MV-4-11 (cell line): ENCODE data around the gene MED12L.

Experiments used
- DNase-seq: peaks from one replicate; lab custom pipeline; 2025; lab: John Stamatoyannopoulos, UW

The MED12L gene

GRCh38 chr3:151144016-151144415, 58.6 kb downstream of the MED12L start:
- DNase-seq: no peak

DNA sequence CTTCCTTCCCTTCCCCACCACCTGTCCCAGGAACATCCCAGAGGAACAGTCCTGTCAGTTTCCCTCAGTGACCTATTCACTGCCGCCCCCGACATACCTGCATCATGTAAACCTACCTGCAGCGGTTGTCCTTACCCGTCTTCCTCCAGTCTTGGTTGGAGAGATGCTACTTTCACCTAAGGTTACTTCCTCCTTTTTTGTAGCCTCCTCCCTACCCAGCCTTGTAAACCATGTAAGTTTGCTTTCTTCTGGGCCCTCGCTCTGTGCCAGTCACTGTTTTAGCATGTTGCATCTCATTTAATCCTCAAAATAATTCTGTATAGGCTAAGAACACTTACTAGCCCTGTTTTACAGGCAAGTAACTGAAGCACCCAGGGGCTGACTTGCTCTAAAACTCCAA, 59.3 kb downstream of the MED12L start:
- DNase-seq: no peak

DNA sequence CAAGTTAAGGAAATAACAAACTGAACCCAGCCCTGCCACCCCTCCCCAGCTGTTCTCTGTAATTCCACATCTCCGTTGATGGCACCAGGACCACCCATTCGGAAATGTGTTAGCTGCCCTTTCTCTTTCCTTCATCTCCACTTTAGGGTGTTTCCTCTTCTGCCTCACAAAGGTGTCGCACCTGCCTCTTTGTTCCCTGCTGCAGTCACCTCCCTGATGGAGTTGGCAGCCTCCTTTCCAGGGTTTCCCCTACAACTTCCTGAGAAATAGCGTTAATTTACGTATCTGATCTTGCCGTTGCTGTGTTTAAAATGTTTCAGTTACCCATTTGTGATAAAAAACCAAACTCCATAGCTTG, 60.2 kb downstream of the MED12L start:
- no peak for DNase-seq

- peak; percentile 65 for DNase-seq
These were observed 60.7 kb downstream of the MED12L start for GRCh38 chr3:151146071-151146730.

- no peak for DNase-seq
These were observed 61.2 kb downstream of the MED12L start for GRCh38 chr3:151146731-151147091.

- DNase-seq: no peak
These were observed 61.8 kb downstream of the MED12L start for GRCh38 chr3:151147299-151147698.

GRCh38 chr3:151152455-151153079, 67.1 kb downstream of the MED12L start:
- no peak for DNase-seq

DNA sequence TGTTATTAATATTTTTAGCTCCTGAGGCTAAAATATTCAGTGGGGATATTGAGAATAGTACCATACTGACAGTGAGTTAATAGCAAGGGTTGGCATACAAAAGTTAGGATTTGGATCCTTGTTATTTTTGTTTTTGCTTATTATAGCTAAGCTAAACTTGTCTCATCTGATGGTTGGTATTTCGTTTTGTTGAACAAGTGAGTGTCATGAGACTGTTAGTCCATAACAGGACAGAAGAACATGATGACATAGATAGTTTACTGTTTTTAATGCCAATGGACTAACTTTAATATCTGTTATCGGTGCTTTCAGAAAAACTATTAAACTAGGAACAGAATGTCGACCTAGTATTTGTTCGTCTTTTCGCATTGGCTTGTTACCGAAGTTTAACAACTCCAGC, 69.1 kb downstream of the MED12L start:
- no peak for DNase-seq

- DNase-seq: no peak
These were observed 70.1 kb downstream of the MED12L start for GRCh38 chr3:151155409-151156128.

GRCh38 chr3:151156618-151157216, 71.3 kb downstream of the MED12L start:
- peak; percentile 54 for DNase-seq

- no peak for DNase-seq
These were observed 74.3 kb downstream of the MED12L start for GRCh38 chr3:151159806-151160205.

DNA sequence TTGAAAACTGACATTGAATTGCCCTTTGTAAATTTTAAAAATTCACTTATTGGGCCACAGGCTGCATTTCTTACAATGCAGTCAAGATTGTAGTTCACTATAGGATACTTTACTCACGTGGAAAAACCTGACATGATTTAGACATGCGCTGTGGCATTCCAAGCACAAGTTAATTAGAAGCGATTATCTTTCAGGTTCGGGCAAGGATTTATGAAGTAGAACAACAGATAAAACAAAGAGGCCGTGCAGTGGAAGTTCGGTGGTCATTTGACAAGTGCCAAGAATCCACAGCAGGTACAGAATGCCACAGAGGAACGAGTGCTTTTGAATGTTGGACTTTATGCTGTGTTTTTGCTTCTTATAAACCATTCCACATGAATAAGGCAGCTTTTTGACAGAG, 79.8 kb downstream of the MED12L start:
- no peak for DNase-seq

- no peak for DNase-seq
These were observed 80.7 kb downstream of the MED12L start for GRCh38 chr3:151166161-151166560.

DNA sequence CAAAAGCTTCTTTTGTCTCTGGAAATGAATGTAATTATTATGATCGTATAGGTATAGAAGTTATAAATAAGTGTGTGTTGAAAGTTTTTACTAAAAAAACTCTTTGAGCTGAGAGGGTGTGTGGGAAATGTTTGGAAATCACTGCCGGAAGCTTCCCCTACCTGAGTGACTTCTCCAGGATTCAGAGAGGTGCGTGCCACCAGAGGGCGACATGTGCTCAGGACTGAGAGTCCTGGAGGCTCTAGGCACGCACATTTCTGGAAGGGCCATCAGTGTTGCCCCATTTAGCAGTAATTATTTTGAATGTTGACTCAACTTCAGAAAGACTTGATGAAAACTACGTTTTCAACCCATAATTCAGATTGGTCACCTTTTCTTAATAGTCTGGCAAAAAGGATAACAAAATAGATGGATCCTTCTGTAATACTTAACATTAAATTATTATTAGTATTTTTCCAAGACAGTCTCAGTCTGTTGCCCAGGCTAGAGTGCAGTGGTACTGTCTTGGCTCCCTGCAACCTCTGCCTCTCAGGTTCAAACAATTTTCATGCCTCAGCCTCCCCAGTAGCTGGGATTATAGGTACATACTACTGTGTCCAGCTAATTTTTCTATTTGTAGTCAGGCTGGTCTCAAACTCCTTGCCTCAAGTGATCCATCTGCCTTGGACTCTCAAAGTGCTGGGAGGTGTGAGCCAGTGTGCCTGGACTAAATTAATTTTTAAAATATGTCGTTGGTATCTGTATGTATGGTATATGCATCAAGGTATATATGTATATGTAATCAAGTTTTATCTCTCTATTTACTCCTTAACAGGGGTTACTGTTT, 83.0 kb downstream of the MED12L start:
- peak; percentile 49 for DNase-seq

DNA sequence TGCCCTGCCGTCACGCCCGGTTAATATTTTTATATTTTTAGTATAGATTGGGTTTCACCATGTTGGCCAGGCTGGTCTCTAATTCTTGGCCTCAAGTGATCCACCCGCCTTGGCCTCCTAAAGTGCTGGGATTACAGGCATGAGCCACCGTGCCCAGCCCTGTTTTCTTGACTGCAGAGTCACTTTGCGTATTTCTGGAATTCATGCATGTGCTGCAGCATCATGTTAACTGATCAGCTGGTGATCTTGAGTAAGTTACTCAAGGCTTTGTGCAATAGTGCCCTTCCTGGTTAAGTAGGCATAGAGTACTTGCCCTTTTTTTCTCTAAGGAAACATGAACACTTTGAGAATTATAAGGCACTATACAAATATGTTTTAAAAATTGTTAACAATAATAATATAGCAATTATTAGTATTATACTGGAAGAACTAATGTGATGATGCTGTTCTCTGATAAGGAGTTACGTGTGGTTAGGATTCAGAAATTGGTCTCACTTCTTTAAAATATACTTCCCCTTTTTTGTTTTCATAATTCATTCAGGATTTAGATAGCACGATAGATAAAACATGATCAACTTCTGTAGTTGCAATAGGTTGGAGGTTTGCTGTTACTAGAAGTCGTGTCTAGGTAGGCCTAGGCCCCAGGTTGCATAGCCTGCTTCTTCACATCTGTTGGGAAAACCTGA, 83.9 kb downstream of the MED12L start:
- peak; percentile 95 for DNase-seq

- DNase-seq: peak; percentile 98
These were observed 84.7 kb downstream of the MED12L start for GRCh38 chr3:151169948-151170679.

DNA sequence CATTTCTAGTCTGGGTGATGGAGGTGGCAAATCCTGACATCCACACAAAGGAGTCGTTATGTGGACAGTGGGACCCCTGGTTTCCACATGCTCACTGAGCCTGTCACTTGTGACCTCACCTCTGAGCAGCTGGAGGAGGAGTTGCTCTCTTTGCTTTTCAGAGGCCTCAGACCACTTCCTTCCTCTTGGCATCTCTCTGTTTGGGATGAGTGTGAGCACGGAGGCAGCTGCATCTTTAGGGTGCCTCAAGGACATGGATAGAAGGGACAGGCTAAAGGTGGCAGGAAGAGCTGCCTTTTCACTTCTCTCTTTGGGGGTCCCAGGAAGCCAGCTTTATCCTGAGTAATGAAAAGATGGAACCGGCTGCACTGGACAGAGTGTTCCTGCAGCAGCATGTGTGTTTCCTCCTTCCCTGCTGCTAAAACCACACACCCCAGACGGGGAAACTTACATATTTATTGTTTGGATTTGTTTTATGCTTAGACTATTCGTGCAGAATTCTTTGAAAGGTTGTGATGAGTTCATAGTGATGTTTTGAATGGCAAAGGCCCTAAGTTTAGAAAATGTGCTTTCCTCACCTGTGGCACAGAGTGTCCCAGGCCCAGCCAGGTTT, 85.8 kb downstream of the MED12L start:
- peak; percentile 91 for DNase-seq

DNA sequence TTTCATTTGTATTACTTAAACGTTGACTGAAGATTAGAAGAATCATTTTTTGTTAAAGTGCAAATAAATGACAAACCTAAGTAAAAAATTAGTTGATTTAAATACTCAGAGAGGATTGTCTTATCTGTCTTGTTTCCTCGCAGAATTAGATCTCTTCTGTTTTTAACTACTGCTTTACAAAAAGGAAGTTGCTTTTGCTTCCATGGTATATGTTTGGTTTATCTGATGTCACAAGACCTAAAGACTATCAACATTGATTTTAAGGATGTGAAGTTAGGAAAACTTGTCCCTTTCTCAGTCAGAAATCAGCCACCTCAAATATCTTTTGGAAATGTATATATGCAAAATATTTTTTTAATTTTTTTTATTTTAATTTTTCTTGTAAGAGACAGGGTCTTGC, 88.9 kb downstream of the MED12L start:
- peak; percentile 51 for DNase-seq

GRCh38 chr3:151175952-151176351, 90.5 kb downstream of the MED12L start:
- no peak for DNase-seq

GRCh38 chr3:151178208-151178845, 92.9 kb downstream of the MED12L start:
- no peak for DNase-seq
